IMR-90 (cell line): ENCODE measurements around the gene TCF4. TPM values are rescaled to one million over a fixed set of nuclear protein-coding genes. Genes with fewer than 3 reads are reported as not detected.

ENCODE experiments used
- ATAC-seq: fragments of 200-7000 bp; cut with Tn5 transposase; 2 replicates; pipeline ENCODE4 v1.9.1; 2020; ENCODE audit warnings: low read depth, mild to moderate bottlenecking, moderate library complexity
- BruUV-seq: library from RNA; stranded (reverse); fragments of 400-500 nt; replicated peaks from 2 replicates; lab custom pipeline; 2021; lab: Mats Ljungman, UMichigan
- CTCF ChIA-PET: fragments of 300-600 bp; formaldehyde crosslinking; extraction: SDS; loops from one replicate; lab custom pipeline; 2021; ENCODE audit warnings: antibody characterized with exemption; lab: Yijun Ruan, JAX
- POLR2A ChIA-PET: fragments of 300-600 bp; sonication (Branson Sonifier 250); formaldehyde crosslinking; loops from one replicate; lab custom pipeline; 2022; ENCODE audit warnings: antibody characterized with exemption; ENCODE audit not compliant: unreplicated experiment; lab: Charles Lee
- DNase-seq: peaks from one replicate; pipeline ENCODE4 v3.0.0; 2013
- H2AFZ ChIP-seq: replicated peaks from 2 replicates; pipeline ENCODE3; 2013; ENCODE audit warnings: low read length, mild to moderate bottlenecking; ENCODE audit not compliant: poor library complexity
- H2AK5ac ChIP-seq: 2 replicates; pipeline ENCODE4 v1.6.1; 2013; ENCODE audit warnings: low read depth, low read length, inconsistent platforms
- H2AK9ac ChIP-seq: replicated peaks from 2 replicates; pipeline ENCODE3; 2013; ENCODE audit warnings: mild to moderate bottlenecking, low read depth, low read length, moderate library complexity; ENCODE audit not compliant: poor library complexity
- H2BK120ac ChIP-seq: 2 replicates; pipeline ENCODE4 v1.6.1; 2013; ENCODE audit warnings: low read depth, low read length, inconsistent platforms
- H2BK15ac ChIP-seq: 3 replicates; pipeline ENCODE4 v1.6.1; 2013; ENCODE audit warnings: low read depth, low read length, inconsistent platforms
- H2BK20ac ChIP-seq: 2 replicates; pipeline ENCODE4 v1.6.1; 2013; ENCODE audit warnings: low read depth, mild to moderate bottlenecking, inconsistent platforms, low read length, moderate library complexity
- H2BK5ac ChIP-seq: 2 replicates; pipeline ENCODE4 v1.6.1; 2013; ENCODE audit warnings: mild to moderate bottlenecking, low read depth, low read length, inconsistent platforms; ENCODE audit not compliant: poor library complexity, severe bottlenecking
- H3K14ac ChIP-seq: replicated peaks from 2 replicates; pipeline ENCODE4 v1.6.1; 2013; ENCODE audit warnings: low read depth, low read length, inconsistent platforms
- H3K18ac ChIP-seq: 2 replicates; pipeline ENCODE4 v1.6.1; 2013; ENCODE audit warnings: low read depth, low read length, control low read depth
- H3K23ac ChIP-seq: 2 replicates; pipeline ENCODE4 v1.6.1; 2013; ENCODE audit warnings: low read depth, low read length, inconsistent platforms
- H3K27ac ChIP-seq: 2 replicates; pipeline ENCODE4 v1.5.1; 2013; ENCODE audit warnings: mild to moderate bottlenecking, control low read depth, low read length; ENCODE audit not compliant: insufficient read depth
- H3K27me3 ChIP-seq: 2 replicates; pipeline ENCODE4 v1.6.1; 2013; ENCODE audit warnings: low read length; ENCODE audit not compliant: control insufficient read depth, insufficient read depth
- H3K36me3 ChIP-seq: 2 replicates; pipeline ENCODE4 v1.6.1; 2013; ENCODE audit warnings: low read length, mixed read lengths; ENCODE audit not compliant: control insufficient read depth, insufficient read depth
- H3K4ac ChIP-seq: 2 replicates; pipeline ENCODE4 v1.6.1; 2013; ENCODE audit warnings: low read depth, low read length, inconsistent platforms
- H3K4me1 ChIP-seq: 2 replicates; pipeline ENCODE4 v1.6.1; 2013; ENCODE audit warnings: low read length, mixed read lengths; ENCODE audit not compliant: control insufficient read depth, insufficient read depth
- H3K4me2 ChIP-seq: 2 replicates; pipeline ENCODE4 v1.6.1; 2013; ENCODE audit warnings: low read depth, mild to moderate bottlenecking, control low read depth, low read length, moderate library complexity
- H3K4me3 ChIP-seq: 2 replicates; pipeline ENCODE4 v1.5.1; 2013; ENCODE audit warnings: low read depth, mild to moderate bottlenecking, control low read depth, low read length, moderate library complexity; ENCODE audit not compliant: insufficient read depth
- H3K56ac ChIP-seq: 2 replicates; pipeline ENCODE4 v1.6.1; 2013; ENCODE audit warnings: low read length, inconsistent platforms; ENCODE audit not compliant: insufficient read depth; ENCODE audit errors: extremely low read depth
- H3K79me1 ChIP-seq, 2 experiments: 2 replicates each; pipeline ENCODE4 v1.6.1; 2013; ENCODE audit warnings: low read length in 2 of 2, inconsistent platforms in 1 of 2, low read depth in 1 of 2
- H3K9ac ChIP-seq: 2 replicates; pipeline ENCODE4 v1.6.1; 2013; ENCODE audit warnings: low read depth, low read length, control low read depth
- H3K9me1 ChIP-seq: 2 replicates; pipeline ENCODE4 v1.6.1; 2013; ENCODE audit warnings: low read length, inconsistent platforms; ENCODE audit not compliant: insufficient read depth
- H3K9me3 ChIP-seq: 2 replicates; pipeline ENCODE4 v1.6.1; 2013; ENCODE audit warnings: low read length; ENCODE audit not compliant: control insufficient read depth, insufficient read depth
- H4K20me1 ChIP-seq: 2 replicates; pipeline ENCODE4 v1.6.1; 2013; ENCODE audit warnings: low read length, inconsistent platforms; ENCODE audit not compliant: insufficient read depth
- H4K5ac ChIP-seq: 2 replicates; pipeline ENCODE4 v1.6.1; 2013; ENCODE audit warnings: mild to moderate bottlenecking, low read depth, low read length, control low read depth
- H4K8ac ChIP-seq, 2 experiments: 2 replicates each; pipeline ENCODE4 v1.6.1; 2013; ENCODE audit warnings: low read depth in 2 of 2, low read length in 2 of 2, control low read depth in 1 of 2, inconsistent platforms in 1 of 2
- H4K91ac ChIP-seq: 2 replicates; pipeline ENCODE4 v1.6.1; 2013; ENCODE audit warnings: low read depth, low read length, inconsistent platforms; ENCODE audit not compliant: insufficient read depth
- BHLHE40 ChIP-seq: fragments of 150-350 bp; IDR thresholded peaks from 2 replicates; pipeline ENCODE4 v1.6.1; 2016; ENCODE audit warnings: mild to moderate bottlenecking, low read depth, low read length
- FOS ChIP-seq: fragments of 150-350 bp; IDR thresholded peaks from 2 replicates; pipeline ENCODE4 v1.6.1; 2016; ENCODE audit warnings: low read depth, low read length
- MXI1 ChIP-seq: IDR thresholded peaks from 2 replicates; pipeline ENCODE4 v1.6.1; 2012; ENCODE audit warnings: low read depth, mild to moderate bottlenecking, low read length, moderate library complexity, borderline replicate concordance
- POLR2A ChIP-seq: IDR thresholded peaks from 2 replicates; pipeline ENCODE4 v1.6.1; 2012; ENCODE audit warnings: mild to moderate bottlenecking, low read depth, low read length
- RAD21 ChIP-seq: IDR thresholded peaks from 2 replicates; pipeline ENCODE4 v1.6.1; 2012; ENCODE audit warnings: low read length, improper control_type of control experiment
- RFX5 ChIP-seq: IDR thresholded peaks from 2 replicates; pipeline ENCODE4 v1.8.0; 2012; ENCODE audit warnings: low read depth, mild to moderate bottlenecking, low read length, moderate library complexity
- SMC3 ChIP-seq: fragments of 150-350 bp; IDR thresholded peaks from 2 replicates; pipeline ENCODE4 v1.6.1; 2016; ENCODE audit warnings: low read depth, mild to moderate bottlenecking, antibody characterized with exemption, low read length, moderate library complexity
- WGBS, 2 experiments: methylation state at CpG; one replicate each; pipeline versions ENCODE4 v1.1.5 to v1.1.7; 2013; ENCODE audit warnings: missing lambda C conversion rate in 2 of 2; ENCODE audit not compliant: insufficient read length in 1 of 2; ENCODE audit errors: extremely low coverage in 2 of 2; 5-methylcytosine and 5-hydroxymethylcytosine counted together
- dilution Hi-C: fragments of 300-500 bp; cut with HindIII; formaldehyde crosslinking; loops from one replicate; pipeline ENCODE4 v1.14.3; 2018; ENCODE audit warnings: low sequenced_read_pairs; ENCODE audit not compliant: unreplicated experiment
- in situ Hi-C: fragments of 300-500 bp; cut with MboI; formaldehyde crosslinking; loops from 3 replicates; pipeline ENCODE4 v1.14.3; 2019; ENCODE audit warnings: low sequenced_read_pairs, inconsistent platforms, mixed read lengths
- intact Hi-C: fragments of 100-400 bp; cut with micrococcal nuclease; formaldehyde crosslinking; loops from 2 replicates; pipeline ENCODE4 v1.10.0; 2022
- polyA plus RNA-seq, 3 experiments: library from polyadenylated mRNA; depleted of rRNA; stranded (reverse); fragments of >200 nt; gene quantifications; 2 replicates each; pipeline ENCODE4 v1.2.3, GENCODE V29; 2012; ENCODE audit warnings: low replicate concordance in 1 of 3
- total RNA-seq: library from RNA; depleted of rRNA; stranded (reverse); fragments of >200 nt; gene quantifications from 2 replicates; pipeline ENCODE4 v1.2.3, GENCODE V29; 2012

Gene TCF4
- total and polyA plus RNA-seq, 2 of the 4 experiments (the other 2 are of a cell fraction): 30.0 to 87.1 TPM

- TF ChIP-seq POLR2A: no peak
- TF ChIP-seq SMC3: no peak
- no peak for TF ChIP-seq RAD21
- no peak for TF ChIP-seq RFX5
- TF ChIP-seq BHLHE40: no peak
- no peak for TF ChIP-seq MXI1
Observed at GRCh38 chr18:55251254-55251971, 336.6 kb downstream of the TCF4 start (continued).

GRCh38 chr18:55250768-55251173, 337.2 kb downstream of the TCF4 start:
- POLR2A ChIA-PET: no interaction called here
- dilution Hi-C loops: no loop called here

More at GRCh38 chr18:55250768-55251173, 337.2 kb downstream of the TCF4 start:
- WGBS, 2 experiments: 15% methylated on average over 2 of the region's 4 CpGs; no CpG with 5 or more reads in 1 of the 2 experiments
- Histone ChIP-seq H3K18ac (no peak overlapping the region), H3K36me3 (peaks cover 12% of the 10 kb centered on the region), H2AK9ac (no peak overlapping the region), H3K23ac (no peak overlapping the region), H3K4ac (no peak overlapping the region), H4K20me1 (no peaks in the 10 kb centered on the region), H3K27me3 (no peaks in the 10 kb centered on the region), H2BK15ac (no peak overlapping the region), H3K9me1 (peaks cover 7% of the 10 kb centered on the region), H4K5ac (no peak overlapping the region), H3K56ac (no peak overlapping the region), H4K91ac (no peak overlapping the region), H3K4me3 (no peak overlapping the region), H2BK20ac (no peak overlapping the region), H2AK5ac (no peak overlapping the region), H3K4me2 (peak overlapping the region; percentile 78; the same call in 1 of the 2 replicates), H3K9me3 (peaks cover 2% of the 10 kb centered on the region; the same call in 1 of the 2 replicates), H3K9ac (no peak overlapping the region), H4K8ac (no peak overlapping the region), H2BK120ac (no peak overlapping the region), H3K27ac (no peak overlapping the region), H3K79me1 (peaks cover 7 to 35% of the 10 kb centered on the region in 2 experiments; a peak in 2 of 4 replicates), H3K4me1 (peaks cover 11% of the 10 kb centered on the region), H2BK5ac (no peak overlapping the region), H2AFZ (no peak overlapping the region), H3K14ac (no peak overlapping the region)
- intact Hi-C loops (no loop called here), in situ Hi-C loops (no loop called here)
- CTCF ChIA-PET: interaction anchor here (1.0 kb wide), 1 partner anchor 989 kb away, joined by 3 read pairs; no protein-coding TSS in a partner anchor
- DNase-seq (peak; percentile 69), ATAC-seq (peak; percentile 81)
- TF ChIP-seq FOS (peak; percentile 21; the same call in 1 of the 2 replicates), BHLHE40 (no peak)
- BruUV-seq: no TSS peak
